DMS153 treated with DMSO at 0.1 percent for 48 hours (cell line): ENCODE measurements around the gene CDYL.
"Not testable (repeated sequence)": the region's sequence is repeated elsewhere in the genome, so short reads cannot be mapped to it uniquely, and the experiment has no call there.

Experiments
- DNase-seq: peaks from one replicate; lab custom pipeline; 2025; ENCODE audit not compliant: unreplicated experiment; lab: John Stamatoyannopoulos, UW

CDYL gene

DNA sequence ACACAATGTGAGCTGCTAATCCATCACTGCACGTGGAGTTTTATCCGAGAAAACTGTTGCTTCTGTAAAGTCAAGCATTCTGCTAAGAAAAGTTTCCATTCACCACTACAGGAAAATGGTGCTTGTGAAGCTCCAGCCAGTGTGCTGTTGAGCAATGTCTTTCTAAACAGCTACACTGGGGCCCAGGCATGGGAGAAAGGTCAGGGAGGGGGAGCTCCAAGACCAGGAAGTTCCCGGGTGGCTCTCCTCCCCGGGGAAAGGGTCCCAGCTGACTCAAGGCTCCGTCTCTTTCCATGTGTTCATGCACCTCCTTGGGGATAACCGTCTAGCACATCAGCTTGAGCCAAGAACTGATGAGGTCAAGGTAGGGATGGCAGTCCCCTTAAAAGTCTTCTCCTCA lies 207.1 kb downstream of the CDYL start:
- no peak for DNase-seq

DNA sequence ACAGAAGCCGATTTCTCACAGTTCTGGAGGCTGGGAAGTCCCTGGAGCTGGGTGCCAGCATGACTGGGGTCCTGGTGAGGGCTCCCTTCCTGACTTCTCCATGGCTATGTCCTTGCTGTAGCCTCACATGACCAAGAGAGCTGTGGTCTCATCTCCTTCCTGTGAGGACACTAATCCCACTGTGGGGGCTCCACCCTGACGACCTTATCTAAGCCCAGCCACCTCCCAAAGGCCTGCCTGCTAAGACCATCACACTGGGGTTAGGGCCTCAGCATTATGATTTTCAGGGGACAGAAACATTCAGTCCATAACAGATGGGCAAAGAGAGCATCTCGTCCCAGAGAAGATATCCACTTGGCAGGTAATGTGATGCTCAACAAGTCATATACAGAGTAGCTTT lies 210.8 kb downstream of the CDYL start:
- no peak for DNase-seq

DNA sequence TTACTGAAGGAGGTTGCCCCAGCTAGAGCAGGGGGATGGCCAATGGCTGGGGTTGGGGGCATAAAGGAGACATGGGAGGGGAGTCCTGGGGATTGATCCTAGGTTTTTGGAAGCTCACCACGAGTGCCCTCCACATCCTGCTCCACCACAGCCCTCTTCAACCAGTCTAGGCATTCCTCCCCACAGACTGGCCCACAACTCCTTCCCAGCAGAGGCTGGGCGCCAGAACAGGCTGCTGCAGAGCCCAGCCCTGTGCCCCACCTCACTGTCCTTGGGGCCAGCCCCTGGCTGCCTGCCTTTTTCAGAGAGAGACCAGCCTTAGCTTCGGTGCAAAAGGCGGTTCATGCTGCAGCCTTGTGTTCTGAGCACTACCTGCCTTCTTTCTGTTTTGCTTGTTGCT lies 211.2 kb downstream of the CDYL start:
- no peak for DNase-seq

DNA sequence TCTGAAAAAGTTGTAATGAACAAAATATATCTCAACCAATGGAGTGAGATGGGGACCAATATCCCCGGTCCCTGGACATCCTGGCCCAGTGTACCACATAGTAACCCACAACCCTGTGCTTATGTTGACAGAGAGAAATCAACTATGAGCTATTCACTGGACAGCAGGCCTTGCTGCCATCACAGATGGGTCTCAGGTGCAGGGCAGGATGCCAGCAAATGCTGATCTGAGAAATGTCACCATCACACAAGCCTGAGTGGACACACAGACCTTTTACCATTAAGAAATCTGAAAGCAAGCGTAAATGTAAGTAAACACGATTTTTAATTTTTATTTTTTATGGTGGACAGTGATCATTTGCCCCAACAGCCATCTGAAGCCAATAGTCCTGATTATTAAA lies 218.5 kb downstream of the CDYL start:
- DNase-seq = no peak

DNA sequence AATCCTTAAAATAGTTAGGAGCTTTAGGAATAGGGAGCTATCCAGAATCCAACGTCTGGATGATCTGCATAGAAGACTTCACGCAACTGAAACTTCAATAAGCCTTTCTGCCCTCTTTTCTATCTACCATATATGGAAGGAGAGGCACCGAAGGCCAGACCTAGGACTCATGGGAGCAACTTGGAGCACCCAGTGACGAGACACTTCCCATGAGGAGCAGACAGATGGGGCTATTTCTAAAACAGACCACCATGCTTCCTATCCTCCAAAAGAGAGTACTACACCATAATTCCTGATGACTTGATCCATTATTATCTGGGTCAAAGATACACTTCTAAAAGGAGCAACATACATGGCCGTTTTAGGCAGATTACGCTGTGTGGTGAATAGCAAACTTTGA lies 221.7 kb downstream of the CDYL start:
- DNase-seq = no peak

DNA sequence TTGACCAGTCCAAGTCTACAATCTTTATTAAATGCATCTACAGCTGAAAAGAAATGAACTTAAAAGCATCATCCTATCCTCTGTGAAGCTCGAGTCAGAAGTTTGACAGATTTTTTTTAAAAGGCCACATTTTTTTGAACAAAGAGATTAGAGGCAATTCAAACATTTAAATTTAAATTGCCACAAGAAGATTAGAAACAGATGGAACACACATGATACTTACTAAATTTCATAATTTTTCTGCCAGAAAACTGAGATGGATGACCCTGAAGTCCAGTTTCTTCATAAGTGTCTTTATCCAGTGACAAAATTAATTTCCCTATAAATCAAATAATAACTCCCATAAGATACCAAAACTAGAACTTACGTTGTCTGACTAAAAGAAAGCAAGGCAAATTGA lies 223.4 kb downstream of the CDYL start:
- DNase-seq = no peak

DNA sequence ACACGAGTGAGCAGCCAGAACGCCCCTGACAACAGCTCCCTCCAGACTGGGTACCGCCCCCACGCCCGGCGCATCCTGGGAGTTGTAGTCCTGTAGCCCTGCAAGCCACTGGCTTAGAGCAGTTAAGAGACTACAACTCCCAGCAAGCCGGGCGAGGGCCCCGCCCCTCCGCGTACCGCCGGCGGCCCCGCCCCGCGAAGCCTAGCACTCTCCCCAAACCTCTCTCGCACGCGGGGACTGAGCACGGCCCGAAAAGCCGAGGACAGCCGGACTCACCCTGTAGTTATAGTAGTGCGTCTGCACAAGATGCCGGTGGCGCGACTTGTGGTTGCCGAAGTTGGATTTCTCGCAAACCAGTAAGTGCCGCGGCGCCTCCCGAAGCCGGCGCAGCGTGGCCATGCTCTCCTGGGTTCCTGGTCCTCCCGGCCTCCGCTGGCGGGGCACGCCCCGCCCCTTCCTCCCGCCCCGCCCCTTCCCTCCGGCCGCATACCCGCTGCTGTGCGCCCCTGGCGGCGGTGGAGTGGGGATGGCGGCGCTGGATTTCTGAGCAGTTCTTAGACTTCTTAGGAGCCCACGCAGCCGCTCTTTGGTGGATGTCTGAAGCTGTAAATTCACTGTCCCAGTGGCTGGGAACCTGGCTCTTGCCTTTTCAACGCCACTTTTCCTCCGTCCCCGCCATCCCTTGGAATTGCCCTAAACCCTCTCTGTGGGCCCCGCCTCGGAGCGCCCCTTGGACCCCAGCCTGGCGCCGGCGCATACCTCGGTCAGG lies 227.6 kb downstream of the CDYL start, which contains the start of gene RPP40:
Gene RPP40 (minus strand): TSS at position 434 of the 769 bp plus-strand sequence. CDS start 35 bp downstream, at position 399.
- DNase-seq = peak; percentile 73

DNA sequence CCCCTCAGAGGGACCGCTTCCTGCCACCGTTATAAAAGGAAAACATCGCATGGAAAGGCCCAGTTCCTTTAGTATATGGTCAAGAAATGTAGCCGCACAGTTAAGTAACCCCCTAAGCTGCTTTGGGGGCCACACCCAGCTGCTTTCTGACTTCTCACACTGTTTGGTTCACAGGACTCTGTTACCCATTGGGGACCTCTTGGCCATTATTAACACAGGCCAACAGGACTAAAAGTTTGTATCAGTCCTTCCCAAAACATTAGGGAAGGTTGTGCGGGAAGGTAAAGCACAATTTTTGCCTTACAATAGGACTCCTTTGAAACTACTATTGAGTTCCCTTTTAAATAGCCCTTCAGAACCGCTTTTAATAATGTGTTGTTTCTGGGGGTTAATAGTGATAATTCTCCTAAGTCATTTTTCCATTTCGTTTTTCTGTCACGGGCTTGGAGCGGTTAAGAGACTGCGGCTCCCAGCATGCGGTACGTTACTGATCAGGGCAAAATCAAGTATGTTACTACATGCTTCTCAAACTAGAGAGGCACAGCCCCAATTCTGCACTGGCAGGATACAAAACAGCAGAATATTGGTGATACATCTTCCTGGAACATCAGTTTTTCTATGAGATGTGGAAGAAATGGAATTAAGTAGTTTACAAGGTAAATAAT lies 228.3 kb downstream of the CDYL start:
- DNase-seq = no peak

DNA sequence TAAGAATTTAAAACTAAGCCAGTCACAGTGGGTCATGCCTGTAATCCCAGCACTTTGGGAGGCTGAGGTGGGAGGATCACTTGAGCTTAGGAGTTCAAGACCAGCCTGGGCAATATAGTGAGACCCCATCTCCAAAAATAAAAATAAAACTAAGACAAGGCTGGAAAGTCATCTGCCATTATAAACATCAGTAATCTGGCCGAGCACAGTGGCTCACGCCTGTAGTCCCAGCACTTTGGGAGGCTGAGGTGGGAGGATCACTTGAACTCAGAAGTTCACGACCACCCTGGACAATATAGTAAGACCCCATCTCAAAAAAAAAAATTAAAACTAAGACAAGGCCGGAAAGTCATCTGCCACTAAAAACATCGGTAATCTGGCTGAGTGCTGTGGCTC lies 228.8 kb downstream of the CDYL start:
- not testable (repeated sequence) for DNase-seq
